ENCODE data around the gene DSCAM.

Gene DSCAM

DNA sequence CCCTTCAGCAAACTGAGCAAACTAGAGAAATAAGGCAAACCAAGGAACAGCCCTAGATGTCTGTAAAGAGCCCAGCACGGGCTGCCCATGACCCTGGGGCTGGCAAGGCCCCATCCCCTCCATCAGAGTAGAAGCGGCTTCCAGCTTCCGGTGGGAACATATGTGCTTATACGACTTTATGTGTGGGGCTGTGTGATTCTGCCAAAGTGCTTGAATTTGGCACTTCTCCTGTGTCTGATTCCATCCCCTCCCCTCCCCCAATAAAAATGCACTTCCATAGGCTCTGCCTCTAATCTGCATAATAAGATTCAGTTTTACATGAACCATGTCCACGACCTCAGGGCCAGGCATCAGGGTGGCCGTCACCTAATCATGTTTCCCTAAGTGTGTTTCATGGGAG, 236.6 kb downstream of the DSCAM start:
- DNase-seq: no peak

DNA sequence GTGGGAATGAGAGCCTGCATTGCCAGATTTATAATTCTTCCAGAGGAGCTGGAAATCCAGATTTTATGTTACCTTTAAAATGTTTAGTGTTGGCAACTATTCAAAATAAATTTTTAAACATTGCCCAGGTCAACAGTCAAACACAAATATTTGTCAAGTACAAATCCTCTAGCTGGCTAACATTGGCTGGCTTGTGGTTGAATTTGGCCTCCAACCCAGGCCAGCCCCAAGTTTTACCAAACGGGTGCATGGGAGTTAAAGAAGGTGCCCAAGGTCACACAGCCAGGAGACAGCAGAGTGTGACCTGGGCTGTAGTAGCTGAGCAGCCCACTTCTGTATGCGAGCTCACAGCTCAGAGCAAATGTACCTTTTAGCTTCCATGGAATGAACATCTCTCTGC, 240.6 kb downstream of the DSCAM start:
- DNase-seq: no peak

DNA sequence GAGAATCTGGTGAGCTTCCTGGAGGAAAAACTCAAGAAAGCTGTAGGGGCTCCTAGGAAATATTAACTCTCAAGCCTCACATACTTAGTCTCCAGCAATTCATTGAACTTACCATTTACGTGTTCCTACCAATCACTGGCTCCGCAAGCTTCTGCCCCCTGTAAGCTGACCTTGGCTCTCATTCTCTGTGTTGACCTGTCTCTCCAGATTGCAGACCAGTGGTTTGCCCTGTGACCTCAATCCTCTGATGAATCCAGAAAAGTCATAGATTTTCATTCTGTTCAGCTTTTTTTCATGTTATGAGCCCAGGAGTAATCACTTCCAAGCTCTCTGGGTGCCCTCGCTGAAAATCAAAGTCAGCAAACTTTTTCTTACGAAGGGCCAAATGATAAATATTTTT, 241.9 kb downstream of the DSCAM start:
- no peak for DNase-seq

DNA sequence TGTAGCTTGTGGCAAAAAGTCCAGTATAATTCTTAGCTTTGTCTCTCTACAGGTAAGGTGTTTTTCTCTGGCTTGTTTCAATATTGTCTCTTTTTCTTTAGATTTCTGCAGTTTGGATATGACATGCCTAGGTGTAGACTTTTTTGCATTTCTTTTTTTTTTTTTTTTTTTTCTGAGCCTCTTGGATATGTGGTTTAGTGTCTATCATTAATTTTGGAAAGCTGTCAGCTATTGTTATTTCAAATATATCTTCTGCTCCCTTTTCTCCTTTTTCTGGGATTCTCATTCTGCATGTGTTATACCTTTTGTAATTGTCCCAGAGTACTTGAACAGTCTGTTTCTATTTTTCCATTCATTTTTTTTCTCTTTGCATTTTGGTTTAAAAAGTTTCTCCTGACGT, 243.2 kb downstream of the DSCAM start:
- DNase-seq: no peak

DNA sequence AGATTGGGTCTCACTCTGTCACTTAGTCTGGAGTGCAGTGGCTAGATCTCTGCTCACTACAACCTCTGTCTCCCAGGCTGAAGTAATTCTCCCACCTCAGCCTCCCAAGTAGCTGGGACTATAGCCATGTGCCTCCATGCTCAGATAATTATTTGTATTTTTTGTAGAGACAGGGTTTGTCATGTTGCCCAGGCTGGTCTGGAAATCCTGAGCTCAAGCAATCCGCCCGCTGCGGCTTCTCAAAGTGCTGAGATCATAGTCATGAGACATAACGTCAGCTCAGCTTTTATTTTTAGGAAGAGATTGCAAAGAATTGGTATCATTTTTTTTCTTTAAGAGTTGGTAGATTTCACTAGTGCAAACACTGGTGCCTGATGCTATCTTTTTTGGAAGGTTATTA, 244.9 kb downstream of the DSCAM start:
- no peak for DNase-seq

DNA sequence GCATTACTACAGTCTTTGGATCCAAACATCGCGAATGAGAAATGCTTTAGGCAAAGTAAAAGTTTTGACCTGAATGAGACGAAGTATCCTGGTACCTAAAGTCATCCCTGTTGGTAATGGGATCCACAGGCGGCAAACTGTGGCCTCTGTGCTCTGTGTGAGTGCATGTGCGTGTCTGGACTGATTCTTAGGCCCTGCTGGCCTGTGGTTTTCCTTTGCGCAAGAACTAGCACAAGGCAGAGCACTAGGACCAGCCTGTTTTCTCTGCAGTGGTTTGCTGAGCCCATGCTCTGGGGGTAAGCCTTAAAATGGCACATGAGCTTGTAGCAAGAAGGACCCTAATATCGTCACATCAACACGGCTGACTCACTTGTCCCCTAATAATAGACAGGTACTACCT, 251.2 kb downstream of the DSCAM start:
- no peak for DNase-seq

DNA sequence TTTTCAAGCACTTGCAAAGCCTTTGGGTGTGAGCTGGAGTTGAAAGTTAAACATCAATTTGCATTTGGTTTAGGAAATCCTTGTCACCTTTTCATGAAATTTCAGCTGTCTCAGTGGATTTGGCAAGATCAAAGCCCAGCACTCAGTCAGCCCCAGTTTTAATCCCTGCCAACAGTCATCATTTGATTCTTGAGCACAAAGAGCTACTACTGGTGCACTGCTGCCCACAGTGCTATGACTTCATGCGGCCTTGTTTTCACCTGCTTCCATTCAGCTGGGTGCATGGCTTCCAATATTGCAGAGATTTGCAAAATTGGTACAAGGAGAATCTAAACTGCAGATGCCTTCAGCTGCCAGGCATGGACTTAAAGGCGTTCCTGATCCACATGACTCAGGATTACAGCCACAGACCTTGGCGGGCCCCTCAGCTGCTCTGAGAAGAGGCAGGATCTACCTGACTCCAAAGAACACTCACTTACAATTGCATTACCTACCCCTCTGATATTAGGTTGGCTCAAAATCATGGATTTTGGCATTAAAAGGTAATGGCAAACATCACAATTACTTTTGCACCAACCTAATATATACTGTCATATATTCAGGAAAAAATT, 259.1 kb downstream of the DSCAM start:
- DNase-seq: no peak

- no peak for DNase-seq
These were observed 260.4 kb downstream of the DSCAM start for GRCh38 chr21:40586575-40586974.

GRCh38 chr21:40577285-40578043, 269.5 kb downstream of the DSCAM start:
- DNase-seq: no peak

DNA sequence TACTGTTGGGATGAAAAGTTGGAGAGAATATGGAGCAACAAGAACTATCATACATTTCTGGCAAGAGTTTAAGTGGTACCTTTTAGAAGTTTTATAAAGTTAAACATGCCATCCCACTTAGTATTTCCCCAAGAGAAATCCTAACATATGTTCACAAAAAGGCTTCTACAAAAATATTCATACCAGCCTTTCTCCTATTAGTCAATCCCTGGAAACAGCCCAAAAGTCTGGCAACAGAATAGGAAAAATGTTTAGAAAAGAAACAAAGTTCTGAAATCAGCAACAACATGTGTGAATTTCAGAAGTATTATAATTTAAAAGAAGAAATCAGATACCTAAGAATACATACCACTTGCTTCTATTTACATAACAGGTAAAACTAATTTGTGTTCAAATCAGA, 271.0 kb downstream of the DSCAM start:
- no peak for DNase-seq

DNA sequence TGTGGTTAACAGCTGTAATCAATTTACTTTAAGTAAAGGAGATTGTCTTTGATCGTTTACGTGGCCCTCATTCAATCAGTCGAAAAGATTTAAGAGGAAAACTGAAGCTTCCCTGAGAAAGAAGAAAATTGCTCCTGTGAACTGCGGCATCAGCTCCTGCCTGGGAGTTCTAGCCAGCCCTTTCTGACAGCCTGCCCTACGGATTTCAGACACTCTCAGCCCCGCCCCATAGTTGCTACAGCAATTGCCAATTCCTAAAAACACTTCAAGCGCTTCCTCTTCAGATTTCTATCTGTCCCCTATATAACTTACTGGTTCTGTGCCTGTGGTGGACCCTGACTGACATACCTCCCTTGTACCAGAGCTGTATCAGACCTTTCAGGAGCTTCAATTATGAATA, 277.6 kb downstream of the DSCAM start:
- no peak for DNase-seq

DNA sequence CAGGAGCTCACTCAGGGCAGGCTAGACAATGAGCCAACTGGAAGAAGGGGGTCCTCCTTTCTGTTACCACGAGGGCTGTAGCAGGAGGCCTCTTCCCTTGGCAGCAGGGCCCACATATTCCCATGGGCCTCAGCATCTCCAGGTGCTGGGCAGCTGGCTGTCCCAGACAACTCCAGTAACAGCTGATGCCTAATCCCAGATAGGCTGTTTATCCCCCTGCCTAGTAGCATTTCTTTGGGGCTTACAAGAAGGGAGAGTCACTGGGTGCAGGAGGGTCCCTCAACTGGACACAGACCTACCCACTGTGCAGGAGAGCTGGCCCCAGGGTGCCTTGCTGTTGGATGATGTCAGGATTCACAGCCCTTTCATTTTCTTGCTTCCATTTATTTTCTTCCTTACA, 278.2 kb downstream of the DSCAM start:
- no peak for DNase-seq

DNA sequence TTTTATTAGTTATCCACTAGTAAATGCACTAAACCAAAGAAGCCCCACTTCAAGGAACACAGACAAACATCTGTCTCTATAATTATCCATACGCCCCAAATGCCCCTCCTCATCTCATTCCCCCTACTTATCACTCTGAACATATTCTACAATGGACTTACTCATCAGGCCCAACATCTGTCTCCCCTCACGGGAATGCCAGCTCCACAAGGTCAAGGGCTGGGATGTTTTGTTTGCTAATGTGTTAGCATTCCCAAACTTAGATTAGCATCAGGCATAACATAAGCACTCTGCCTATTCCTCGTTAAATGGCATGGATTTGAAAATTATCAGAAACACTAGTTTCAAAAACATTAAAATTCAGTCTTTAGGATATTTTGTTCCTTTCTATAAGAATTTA, 279.5 kb downstream of the DSCAM start:
- no peak for DNase-seq

- DNase-seq: no peak
These were observed 280.5 kb downstream of the DSCAM start for GRCh38 chr21:40566486-40566885.

- DNase-seq: no peak
These were observed 282.6 kb downstream of the DSCAM start for GRCh38 chr21:40564318-40564717.

- DNase-seq: no peak
These were observed 283.1 kb downstream of the DSCAM start for GRCh38 chr21:40563900-40564299.

DNA sequence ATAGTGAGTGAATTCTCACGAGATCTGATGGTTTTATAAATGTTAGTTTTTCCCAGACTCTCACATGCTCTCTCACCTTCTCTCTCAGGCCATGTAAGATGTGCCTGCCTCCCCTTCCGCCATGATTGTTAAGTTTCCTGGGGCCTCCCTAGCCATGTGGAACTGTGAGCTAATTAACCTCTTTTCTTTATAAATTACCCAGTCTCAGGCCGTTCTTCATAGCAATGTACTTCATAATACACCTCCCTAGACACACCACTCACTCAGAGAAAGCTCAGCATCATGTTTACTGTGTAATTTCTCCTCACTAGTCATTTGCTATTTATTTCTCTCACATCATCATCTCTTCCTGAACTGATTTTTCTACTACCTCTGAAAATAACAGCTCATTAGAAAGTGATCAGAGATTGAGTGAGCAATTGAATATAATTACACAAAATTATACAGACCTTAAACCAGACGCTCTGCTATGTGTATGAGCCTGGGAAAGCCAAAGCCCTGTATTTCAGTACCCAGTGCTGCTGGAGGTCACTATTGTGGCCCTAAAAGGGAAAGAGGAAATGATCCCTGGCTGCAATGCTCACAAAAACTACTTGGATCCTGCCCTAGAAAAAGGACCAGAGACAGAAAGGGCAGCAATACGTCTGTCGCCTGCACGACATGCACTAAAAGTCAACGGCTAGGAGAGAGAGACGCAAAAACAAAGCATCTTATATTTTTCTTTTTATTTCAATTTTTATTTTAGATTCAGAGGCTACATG, 284.5 kb downstream of the DSCAM start:
- DNase-seq: no peak

DNA sequence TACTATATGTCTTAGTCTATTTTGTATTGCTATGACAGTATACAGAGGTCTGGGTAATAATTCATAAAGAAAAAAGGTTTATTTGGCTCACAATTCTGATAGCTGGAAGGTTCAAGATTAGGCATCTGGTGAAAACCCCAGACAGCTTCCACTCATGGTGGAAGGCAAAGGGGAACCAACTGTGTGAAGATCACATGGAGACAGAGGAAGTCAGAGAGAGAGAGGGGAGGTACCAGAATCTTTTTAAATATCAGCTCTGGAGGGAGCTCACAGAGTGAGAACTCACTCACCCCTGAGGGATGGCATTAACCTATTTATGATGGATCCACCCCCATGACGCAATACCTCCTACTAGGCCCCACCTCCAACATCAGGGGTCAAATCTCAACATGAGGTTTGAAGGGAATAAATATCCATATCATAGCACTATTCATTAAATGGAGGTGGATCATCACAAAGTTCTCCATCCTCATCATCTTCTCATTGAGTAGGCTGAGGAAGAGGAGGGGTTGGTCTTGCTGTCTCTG, 290.5 kb downstream of the DSCAM start:
- no peak for DNase-seq

DNA sequence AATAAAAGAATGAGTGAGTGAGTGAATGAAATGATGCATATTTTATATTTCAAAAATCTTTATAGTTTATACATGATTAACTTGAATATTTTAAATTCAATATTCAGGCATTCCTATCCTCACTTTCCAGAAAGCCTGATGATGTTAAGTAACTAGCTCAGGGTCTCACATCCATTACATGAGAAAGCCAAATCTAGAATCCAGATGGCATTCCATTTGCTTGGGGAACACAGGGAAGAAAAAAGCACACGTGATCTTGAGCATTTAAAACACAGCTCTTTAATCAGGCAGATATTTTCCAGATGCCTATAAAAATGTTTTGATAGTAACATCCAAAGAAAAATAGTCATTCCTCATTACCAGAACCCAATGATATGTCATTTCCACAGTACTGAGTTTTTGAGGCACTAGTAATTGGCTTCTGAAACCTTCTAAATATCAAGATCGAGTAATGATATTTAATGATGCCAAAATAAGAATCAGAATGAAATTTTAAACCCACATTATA, 291.9 kb downstream of the DSCAM start:
- no peak for DNase-seq

- no peak for DNase-seq
These were observed 293.2 kb downstream of the DSCAM start for GRCh38 chr21:40553781-40554180.

GRCh38 chr21:40547906-40548513, 298.9 kb downstream of the DSCAM start:
- no peak for DNase-seq

- DNase-seq: no peak
These were observed 300.3 kb downstream of the DSCAM start for GRCh38 chr21:40546647-40547046.

GRCh38 chr21:40540216-40540615, 306.7 kb downstream of the DSCAM start:
- no peak for DNase-seq

Measured in islet precursor cell (in vitro differentiated cells).